ENCODE results near the gene PRPF40A.

GRCh38 chr2:152613235-152613634 is 104.0 kb downstream of the PRPF40A start:
- TF ChIP-seq, protein P1, sequence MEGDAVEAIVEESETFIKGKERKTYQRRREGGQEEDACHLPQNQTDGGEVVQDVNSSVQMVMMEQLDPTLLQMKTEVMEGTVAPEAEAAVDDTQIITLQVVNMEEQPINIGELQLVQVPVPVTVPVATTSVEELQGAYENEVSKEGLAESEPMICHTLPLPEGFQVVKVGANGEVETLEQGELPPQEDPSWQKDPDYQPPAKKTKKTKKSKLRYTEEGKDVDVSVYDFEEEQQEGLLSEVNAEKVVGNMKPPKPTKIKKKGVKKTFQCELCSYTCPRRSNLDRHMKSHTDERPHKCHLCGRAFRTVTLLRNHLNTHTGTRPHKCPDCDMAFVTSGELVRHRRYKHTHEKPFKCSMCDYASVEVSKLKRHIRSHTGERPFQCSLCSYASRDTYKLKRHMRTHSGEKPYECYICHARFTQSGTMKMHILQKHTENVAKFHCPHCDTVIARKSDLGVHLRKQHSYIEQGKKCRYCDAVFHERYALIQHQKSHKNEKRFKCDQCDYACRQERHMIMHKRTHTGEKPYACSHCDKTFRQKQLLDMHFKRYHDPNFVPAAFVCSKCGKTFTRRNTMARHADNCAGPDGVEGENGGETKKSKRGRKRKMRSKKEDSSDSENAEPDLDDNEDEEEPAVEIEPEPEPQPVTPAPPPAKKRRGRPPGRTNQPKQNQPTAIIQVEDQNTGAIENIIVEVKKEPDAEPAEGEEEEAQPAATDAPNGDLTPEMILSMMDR (IDR thresholded peaks at IDR 0.05): no peak
- TF ChIP-seq POLR2A (IDR thresholded peaks at IDR 0.05): no peak

Data from right lobe of liver (tissue), 4 donors.